ENCODE measurements around the gene SSUH2.

SSUH2 gene

DNA sequence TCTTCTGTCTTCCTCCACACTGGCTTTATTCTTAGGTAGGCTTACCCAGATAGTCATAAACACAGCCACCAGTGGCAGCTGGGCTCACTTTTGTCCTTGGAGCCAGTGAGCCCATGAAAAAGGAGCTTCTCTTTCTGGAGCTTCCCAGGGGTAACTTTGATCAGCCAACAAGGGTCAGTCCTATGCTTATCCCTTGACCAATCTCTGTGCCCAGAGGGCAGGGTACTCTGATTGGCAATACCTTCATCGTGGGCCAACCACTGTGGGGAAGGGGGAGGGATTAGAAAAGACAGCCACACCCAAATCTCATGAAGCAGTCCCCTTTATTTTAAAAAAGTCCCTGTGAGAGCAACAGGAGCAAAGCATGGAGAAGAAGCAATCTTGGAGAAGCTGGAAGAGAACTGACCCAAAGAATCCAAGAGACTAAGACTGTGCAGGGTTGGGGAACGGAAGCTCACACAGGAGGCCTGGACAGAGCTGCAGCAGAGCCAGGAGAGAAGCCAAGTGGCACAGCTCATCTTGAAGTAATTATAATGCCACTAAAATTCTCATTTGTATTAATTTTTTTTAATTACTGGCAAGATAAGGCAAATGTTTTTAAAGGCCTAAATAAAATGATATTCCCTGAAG lies 70.4 kb downstream of the SSUH2 start:
- DNase-seq (ENCODE audit: low read depth), result no peak
- in situ Hi-C loops (cut with HindIII; ENCODE audit: low sequenced_read_pairs), result no loop called here
- TF ChIP-seq, protein P1, sequence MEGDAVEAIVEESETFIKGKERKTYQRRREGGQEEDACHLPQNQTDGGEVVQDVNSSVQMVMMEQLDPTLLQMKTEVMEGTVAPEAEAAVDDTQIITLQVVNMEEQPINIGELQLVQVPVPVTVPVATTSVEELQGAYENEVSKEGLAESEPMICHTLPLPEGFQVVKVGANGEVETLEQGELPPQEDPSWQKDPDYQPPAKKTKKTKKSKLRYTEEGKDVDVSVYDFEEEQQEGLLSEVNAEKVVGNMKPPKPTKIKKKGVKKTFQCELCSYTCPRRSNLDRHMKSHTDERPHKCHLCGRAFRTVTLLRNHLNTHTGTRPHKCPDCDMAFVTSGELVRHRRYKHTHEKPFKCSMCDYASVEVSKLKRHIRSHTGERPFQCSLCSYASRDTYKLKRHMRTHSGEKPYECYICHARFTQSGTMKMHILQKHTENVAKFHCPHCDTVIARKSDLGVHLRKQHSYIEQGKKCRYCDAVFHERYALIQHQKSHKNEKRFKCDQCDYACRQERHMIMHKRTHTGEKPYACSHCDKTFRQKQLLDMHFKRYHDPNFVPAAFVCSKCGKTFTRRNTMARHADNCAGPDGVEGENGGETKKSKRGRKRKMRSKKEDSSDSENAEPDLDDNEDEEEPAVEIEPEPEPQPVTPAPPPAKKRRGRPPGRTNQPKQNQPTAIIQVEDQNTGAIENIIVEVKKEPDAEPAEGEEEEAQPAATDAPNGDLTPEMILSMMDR (IDR thresholded peaks at IDR 0.05; ENCODE audit: low read depth, low read length, missing control alignments), result no peak
- H3K4me3 ChIP-seq (ENCODE audit: low read depth, low read length), result no peak overlapping the region

DNA sequence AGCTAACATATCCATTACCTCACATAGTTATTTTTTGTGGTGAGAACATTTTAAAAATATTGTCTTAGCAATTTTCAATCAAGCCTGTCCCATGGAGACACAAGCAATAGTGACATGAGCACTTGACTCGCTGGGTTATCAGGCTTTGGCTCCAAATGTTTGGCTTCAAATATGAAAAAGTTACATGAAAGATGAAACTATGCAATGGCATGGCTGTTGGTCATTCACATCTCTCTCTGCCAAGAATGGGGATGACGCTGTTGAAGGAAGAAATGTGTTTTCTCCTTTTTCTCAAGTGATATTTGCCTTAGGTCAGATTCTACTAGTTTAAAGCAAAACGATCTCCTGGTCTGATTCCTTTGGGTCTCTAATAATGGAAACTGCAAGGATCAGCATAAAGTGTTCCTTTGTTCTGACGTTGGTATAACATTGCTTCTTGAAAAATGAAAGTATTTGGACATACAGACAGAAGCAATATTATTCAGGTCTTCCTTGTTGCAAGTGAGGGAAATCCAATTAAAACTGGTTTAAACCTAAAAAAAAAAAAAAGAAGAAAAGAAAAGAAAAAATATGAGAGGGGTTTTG lies 71.2 kb downstream of the SSUH2 start:
- DNase-seq (ENCODE audit: low read depth), result no peak
- in situ Hi-C loops (cut with HindIII; ENCODE audit: low sequenced_read_pairs), result no loop called here

DNA sequence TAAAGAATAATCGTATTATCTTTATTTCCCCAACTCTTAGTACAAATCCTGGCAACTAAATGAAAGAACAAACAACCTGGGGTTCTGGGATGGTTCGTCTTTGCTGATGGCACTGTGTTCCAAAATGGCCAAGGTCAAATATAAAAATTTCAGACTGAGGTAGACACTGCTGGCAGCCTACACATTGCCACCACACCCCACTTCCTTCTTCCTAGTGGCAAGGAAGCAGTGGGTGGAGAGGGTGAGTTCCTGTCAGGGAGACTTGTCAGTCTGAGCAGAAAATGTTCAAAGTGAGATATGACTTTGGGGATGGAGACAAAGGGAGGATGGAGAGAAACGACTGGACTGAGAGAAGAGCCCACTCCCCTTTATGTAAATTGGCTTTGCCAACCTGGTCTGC lies 73.3 kb downstream of the SSUH2 start:
- TF ChIP-seq, protein P1 (IDR thresholded peaks at IDR 0.05; ENCODE audit: low read depth, low read length, missing control alignments), result no peak
- in situ Hi-C loops (cut with HindIII; ENCODE audit: low sequenced_read_pairs), result no loop called here
- no peak for DNase-seq (ENCODE audit: low read depth)
- no peak overlapping the region for H3K4me3 ChIP-seq (ENCODE audit: low read depth, low read length)

More for the DNA sequence above, 71.2 kb downstream of the SSUH2 start:
- H3K4me3 ChIP-seq (ENCODE audit: low read depth, low read length), result no peak overlapping the region
- TF ChIP-seq, protein P1 (IDR thresholded peaks at IDR 0.05; ENCODE audit: low read depth, low read length, missing control alignments), result no peak

All from astrocyte of the cerebellum (primary cell).